Naive B cell (primary cell): ENCODE measurements around the gene TCP10L. TPM values are rescaled to one million over a fixed set of nuclear protein-coding genes. Genes with fewer than 3 reads are reported as not detected.

ENCODE experiments used
- ATAC-seq, 2 donors: fragments of 150-1000 bp; cut with Tn5 transposase; 2 replicates each; pipeline ENCODE4 v1.10.0; 2021; ENCODE audit warnings: low read depth in 2 of 2, mild to moderate bottlenecking in 2 of 2, moderate library complexity in 2 of 2
- DNase-seq: peaks from one replicate; pipeline ENCODE4 v3.0.0; 2022
- H3K27ac Mint-ChIP-seq, 6 donors: one replicate each; pipeline ENCODE4 v1.8.0; 2020 to 2022; ENCODE audit warnings: mild to moderate bottlenecking in 6 of 6, mixed read lengths in 6 of 6, moderate library complexity in 5 of 6, inconsistent platforms in 2 of 6
- H3K27me3 Mint-ChIP-seq, 3 donors: one replicate each; pipeline ENCODE4 v1.8.0; 2021 to 2022; ENCODE audit warnings: mixed read lengths in 3 of 3, mild to moderate bottlenecking in 1 of 3
- H3K36me3 Mint-ChIP-seq, 2 donors: one replicate each; pipeline ENCODE4 v1.8.0; 2020 to 2022; ENCODE audit warnings: mixed read lengths in 2 of 2, inconsistent platforms in 1 of 2, mild to moderate bottlenecking in 1 of 2
- H3K4me1 Mint-ChIP-seq, 3 donors: one replicate each; pipeline ENCODE4 v1.8.0; 2020 to 2022; ENCODE audit warnings: mixed read lengths in 3 of 3, inconsistent platforms in 1 of 3, mild to moderate bottlenecking in 1 of 3, moderate library complexity in 1 of 3
- H3K4me3 Mint-ChIP-seq, 8 donors: one replicate each; pipeline ENCODE4 v1.8.0; 2020 to 2022; ENCODE audit warnings: mild to moderate bottlenecking in 8 of 8, mixed read lengths in 8 of 8, moderate library complexity in 8 of 8, inconsistent platforms in 2 of 8
- H3K9me3 Mint-ChIP-seq, 7 donors: one replicate each; pipeline ENCODE4 v1.8.0; 2020 to 2022; ENCODE audit warnings: mixed read lengths in 7 of 7, mild to moderate bottlenecking in 5 of 7, inconsistent platforms in 2 of 7, moderate library complexity in 1 of 7
- polyA plus RNA-seq, 6 donors: library from polyadenylated mRNA; unstranded; fragments of 300-500 nt; fragmentation: Illumina TruSeq; gene quantifications; one replicate each; pipeline ENCODE4 v1.2.3, GENCODE V29; 2021; ENCODE audit warnings: low read depth in 6 of 6

TCP10L gene
- polyA plus RNA-seq, 6 donors from 2014 or later: 0.28 to 1.00 (median 0.54) TPM; not detected in 1

DNA sequence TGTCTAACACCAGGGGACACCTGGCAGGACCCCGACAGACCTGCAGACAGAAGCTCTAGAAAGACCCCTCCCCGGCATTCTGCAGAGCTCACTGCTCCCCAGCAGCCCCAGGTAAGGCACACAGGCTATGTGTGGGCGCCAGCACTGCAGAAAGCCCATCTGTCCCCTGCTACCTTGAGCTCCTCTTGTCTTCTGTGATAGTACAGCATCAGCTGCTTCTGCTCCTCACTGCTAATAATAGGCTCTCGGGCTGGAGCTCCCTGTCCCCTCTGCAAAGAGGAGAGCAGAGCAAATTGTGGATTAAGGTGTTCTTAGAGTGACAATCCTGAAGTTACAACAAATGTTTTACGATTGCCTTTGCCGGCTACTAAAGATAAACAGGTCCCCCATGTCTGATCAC is 16.8 kb upstream of the TCP10L start:
- no peak overlapping the region for H3K4me3 Mint-ChIP-seq
- H3K27ac Mint-ChIP-seq: no peak overlapping the region
- H3K36me3 Mint-ChIP-seq: peaks cover 45 to 51% of the 10 kb centered on the region in 2 donors
- H3K9me3 Mint-ChIP-seq: no peaks in the 10 kb centered on the region
- DNase-seq (no peak), ATAC-seq (no peak)
- H3K4me1 Mint-ChIP-seq: peaks cover 0 to 13% (median 4%) of the 10 kb centered on the region in 3 donors
- H3K27me3 Mint-ChIP-seq: no peaks in the 10 kb centered on the region

DNA sequence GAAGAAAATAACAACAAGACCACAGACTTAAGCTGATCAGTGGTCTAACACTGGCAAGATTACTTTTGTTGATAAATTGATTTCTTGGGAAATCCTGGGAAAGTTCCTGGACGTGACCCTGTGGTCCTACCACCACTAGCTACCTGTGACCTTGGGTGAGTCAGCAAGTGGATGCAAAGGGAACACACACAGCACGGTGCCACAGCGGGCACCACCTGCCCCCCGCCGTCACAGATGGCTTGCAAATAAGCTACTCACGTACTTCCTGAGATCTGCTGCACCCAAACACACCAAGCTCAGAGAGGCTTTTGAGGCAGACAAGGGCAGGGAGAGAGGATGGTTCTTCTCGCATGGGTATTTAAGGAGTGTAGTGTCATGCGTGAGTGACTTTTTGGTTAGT is 14.2 kb upstream of the TCP10L start:
- Mint-ChIP-seq H3K4me3 (no peak overlapping the region), H3K9me3 (no peaks in the 10 kb centered on the region), H3K4me1 (peaks cover 0 to 17% (median 4%) of the 10 kb centered on the region in 3 donors), H3K36me3 (peaks cover 28 to 37% of the 10 kb centered on the region in 2 donors), H3K27ac (peak overlapping the region in 1 of 6 donors; percentile 60), H3K27me3 (no peaks in the 10 kb centered on the region)
- DNase-seq (no peak), ATAC-seq (peak in 1 of 2 donors; percentile 48)

DNA sequence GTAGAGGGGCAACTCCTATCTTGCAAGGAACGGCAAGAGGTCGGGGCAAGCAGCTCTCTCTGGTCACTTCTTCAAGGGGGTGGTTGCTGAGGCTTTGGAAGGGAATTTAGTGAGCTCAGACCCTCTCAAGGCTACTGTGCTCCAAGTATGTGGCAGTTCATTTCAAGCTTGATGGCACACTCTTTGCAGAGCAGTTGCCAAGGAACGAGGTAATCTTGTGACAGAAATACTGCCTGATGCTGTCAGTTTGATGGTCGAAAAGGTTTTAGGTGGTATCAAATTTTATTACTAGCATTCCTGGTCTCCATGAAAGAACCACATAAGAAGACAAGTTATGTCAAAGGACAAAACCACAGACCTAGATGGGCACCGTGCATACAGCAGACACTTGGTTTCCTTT is 13.8 kb upstream of the TCP10L start:
- Mint-ChIP-seq H3K27ac (peak overlapping the region in 1 of 6 donors; percentile 20), H3K4me1 (peaks cover 0 to 17% (median 0%) of the 10 kb centered on the region in 3 donors), H3K4me3 (no peak overlapping the region), H3K27me3 (no peaks in the 10 kb centered on the region), H3K9me3 (no peaks in the 10 kb centered on the region), H3K36me3 (peaks cover 23 to 37% of the 10 kb centered on the region in 2 donors)
- ATAC-seq (no peak), DNase-seq (no peak)

DNA sequence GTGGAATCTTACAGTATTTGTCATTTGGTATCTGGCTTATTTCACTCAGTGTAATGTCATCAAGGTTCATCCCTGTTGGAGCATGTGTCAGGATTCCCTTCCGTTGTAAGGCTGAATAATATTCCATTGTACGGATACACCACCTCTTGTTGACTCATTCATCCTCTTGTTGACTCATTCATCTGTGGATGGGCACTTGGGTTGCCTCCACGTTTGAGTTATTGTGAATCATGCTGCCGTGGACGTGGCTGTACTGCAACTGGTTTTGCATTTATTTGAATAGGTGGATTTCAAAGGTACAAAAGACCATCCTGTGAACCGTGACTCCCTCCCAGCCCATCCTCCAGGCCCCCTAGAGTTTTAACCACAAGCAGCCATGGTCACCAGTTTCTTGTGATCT is 11.9 kb upstream of the TCP10L start:
- DNase-seq: no peak
- no peak for ATAC-seq
- Mint-ChIP-seq H3K4me1 (peaks cover 0 to 12% (median 0%) of the 10 kb centered on the region in 3 donors), H3K36me3 (peaks cover 4 to 22% of the 10 kb centered on the region in 2 donors), H3K27ac (peak overlapping the region in 1 of 6 donors; percentile 22), H3K9me3 (no peaks in the 10 kb centered on the region), H3K27me3 (no peaks in the 10 kb centered on the region), H3K4me3 (no peak overlapping the region)

DNA sequence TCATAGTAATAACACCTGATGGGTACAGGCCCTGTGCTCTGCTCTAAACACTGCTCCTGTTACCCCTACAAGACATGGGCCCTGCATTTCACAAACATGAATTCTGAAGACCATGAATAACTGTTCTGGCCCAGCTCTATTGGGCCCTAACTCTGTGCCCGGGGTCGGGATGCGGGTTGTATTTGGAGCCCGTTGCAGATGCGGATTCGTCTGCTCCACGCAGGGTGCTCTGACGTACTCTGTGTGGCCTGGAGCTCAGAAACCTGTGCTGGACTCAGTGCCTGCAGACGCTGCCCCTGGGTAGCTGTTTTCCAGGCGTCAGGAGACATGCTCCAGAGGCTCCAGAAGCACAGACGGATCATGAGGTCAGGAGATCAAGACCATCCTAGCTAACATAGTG is 10.1 kb upstream of the TCP10L start:
- Mint-ChIP-seq H3K36me3 (peaks cover 0 to 20% of the 10 kb centered on the region in 2 donors), H3K27me3 (no peaks in the 10 kb centered on the region), H3K27ac (peak overlapping the region in 1 of 6 donors; percentile 58), H3K4me1 (peaks cover 0 to 8% (median 0%) of the 10 kb centered on the region in 3 donors), H3K4me3 (no peak overlapping the region), H3K9me3 (no peaks in the 10 kb centered on the region)
- DNase-seq (no peak), ATAC-seq (no peak)

DNA sequence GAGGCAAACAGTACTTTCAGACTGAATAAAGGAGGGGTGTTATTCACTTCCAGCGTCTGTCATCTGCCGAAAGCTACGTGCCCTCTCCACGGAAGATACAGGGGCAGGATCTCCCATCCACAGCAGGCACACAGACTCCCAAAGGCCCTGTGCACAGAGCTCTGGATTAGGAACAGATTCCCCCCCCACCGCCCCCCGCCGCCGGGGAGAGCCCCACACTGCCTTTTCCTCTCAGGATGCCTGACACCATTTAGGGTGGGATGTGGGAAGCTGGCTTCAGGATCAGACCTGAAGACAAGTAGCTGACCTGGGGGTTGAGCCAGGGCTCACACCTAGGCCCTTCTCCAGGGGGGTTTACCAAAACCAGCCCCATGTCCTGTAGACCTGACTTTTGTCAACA is 8.4 kb upstream of the TCP10L start:
- DNase-seq: no peak
- Mint-ChIP-seq H3K4me1 (peaks cover 0 to 3% (median 0%) of the 10 kb centered on the region in 3 donors), H3K4me3 (no peak overlapping the region), H3K9me3 (no peaks in the 10 kb centered on the region), H3K27ac (no peak overlapping the region), H3K27me3 (no peaks in the 10 kb centered on the region), H3K36me3 (peaks cover 0 to 5% of the 10 kb centered on the region in 2 donors)
- ATAC-seq: no peak

DNA sequence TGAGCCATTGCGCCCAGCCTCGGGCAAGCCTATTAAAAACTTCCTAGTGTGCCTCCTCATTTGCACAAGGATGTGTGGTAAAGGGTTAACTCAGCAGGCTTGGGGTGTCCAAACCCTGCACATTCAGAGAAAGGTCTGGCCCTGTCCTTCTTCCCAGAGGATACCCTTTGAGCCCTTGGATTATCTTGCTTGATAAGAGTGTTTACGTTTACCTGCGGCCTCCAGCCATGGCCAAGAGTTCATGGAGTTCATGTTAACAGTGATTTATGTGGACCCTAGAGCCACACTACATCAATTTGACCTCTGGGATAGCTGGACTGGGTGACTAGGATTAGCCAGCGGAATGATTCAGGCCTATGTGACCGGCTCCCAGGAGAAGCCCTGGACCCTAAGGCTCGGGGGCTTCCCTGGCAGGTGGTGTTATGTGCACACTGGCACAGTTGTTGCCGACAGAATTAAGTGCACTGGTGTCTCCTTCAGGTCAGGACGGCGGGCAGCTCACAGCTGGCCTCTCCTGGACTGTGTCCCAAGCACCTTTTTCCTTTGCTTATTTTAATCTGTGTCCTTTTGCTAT is 7.7 kb upstream of the TCP10L start:
- ATAC-seq: no peak
- Mint-ChIP-seq H3K4me1 (peaks cover 0 to 3% (median 0%) of the 10 kb centered on the region in 3 donors), H3K27ac (no peak overlapping the region), H3K27me3 (no peaks in the 10 kb centered on the region), H3K9me3 (no peaks in the 10 kb centered on the region), H3K36me3 (peaks cover 0 to 5% of the 10 kb centered on the region in 2 donors), H3K4me3 (no peak overlapping the region)
- DNase-seq: no peak

DNA sequence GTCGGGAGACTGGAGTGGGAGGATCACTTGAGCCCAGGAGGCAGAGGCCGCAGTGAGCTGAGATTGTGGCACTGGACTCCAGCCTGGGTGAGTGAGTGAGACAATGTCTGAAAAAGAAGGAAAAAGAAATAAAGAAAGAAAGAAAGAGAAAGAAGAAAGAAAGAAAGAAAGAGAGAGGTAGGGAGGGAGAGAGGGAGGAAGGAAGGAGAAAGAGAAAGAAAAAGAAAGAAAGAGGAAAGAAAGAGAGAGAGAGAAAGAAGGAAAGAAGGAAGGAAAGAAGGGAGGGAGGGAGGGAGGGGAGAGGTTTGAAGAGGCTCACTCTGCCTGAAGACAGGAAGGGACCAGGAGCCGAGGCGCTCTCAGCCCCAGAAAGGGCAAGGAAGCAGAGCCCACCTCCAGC is 4.8 kb upstream of the TCP10L start:
- H3K36me3 Mint-ChIP-seq: no peaks in the 10 kb centered on the region
- H3K27me3 Mint-ChIP-seq: no peaks in the 10 kb centered on the region
- H3K4me1 Mint-ChIP-seq: no peaks in the 10 kb centered on the region
- DNase-seq (no peak), ATAC-seq (no peak)
- H3K27ac Mint-ChIP-seq: no peak overlapping the region
- H3K9me3 Mint-ChIP-seq: no peaks in the 10 kb centered on the region
- no peak overlapping the region for H3K4me3 Mint-ChIP-seq

DNA sequence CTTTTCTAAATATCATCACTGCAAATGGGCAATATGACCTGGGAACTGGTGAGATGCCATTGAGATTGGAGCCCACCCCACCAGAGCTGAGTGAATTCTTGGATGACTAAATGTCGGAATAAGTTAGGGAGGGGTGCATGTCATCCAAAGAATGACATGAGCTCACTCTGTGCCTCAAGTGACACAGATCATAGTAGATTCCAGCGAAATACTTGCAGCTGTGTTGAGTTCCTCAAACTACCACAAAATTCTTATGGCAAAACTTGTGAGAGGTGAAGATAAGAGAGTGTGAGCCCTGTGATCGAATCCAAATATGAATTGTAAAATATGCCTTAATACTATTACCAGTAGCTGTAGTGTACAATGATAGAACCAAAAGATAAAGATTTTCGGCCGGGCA is 2.3 kb upstream of the TCP10L start:
- no peak overlapping the region for H3K4me3 Mint-ChIP-seq
- H3K27me3 Mint-ChIP-seq: peaks cover 0 to 5% (median 0%) of the 10 kb centered on the region in 3 donors
- no peaks in the 10 kb centered on the region for H3K4me1 Mint-ChIP-seq
- H3K9me3 Mint-ChIP-seq: no peaks in the 10 kb centered on the region
- ATAC-seq (no peak), DNase-seq (no peak)
- H3K27ac Mint-ChIP-seq: peak overlapping the region in 1 of 6 donors; percentile 49
- no peaks in the 10 kb centered on the region for H3K36me3 Mint-ChIP-seq

DNA sequence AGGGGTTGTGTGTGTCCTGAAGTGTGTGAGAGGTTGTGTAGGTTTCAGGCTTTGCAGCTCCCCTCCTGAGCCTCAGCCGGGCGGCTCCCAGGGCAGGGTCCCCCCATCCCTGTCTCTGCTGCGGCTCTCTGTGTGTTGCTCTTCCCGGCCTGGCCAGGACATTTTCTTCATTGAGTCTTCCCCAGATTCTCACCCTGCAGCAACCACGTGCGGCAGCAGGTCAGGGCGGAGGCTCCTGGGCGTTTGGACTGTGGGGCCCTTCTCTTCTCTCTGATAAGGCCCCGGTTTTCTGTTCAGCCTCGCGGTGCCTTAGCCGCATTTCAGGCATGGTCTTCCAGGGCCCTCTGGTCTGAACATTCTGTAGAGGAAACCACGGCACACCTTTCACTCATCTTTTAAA is 1.8 kb upstream of the TCP10L start:
- H3K27me3 Mint-ChIP-seq: peaks cover 0 to 5% (median 0%) of the 10 kb centered on the region in 3 donors
- ATAC-seq (no peak), DNase-seq (no peak)
- H3K27ac Mint-ChIP-seq: no peak overlapping the region
- no peaks in the 10 kb centered on the region for H3K4me1 Mint-ChIP-seq
- H3K9me3 Mint-ChIP-seq: no peaks in the 10 kb centered on the region
- H3K4me3 Mint-ChIP-seq: no peak overlapping the region
- H3K36me3 Mint-ChIP-seq: no peaks in the 10 kb centered on the region

DNA sequence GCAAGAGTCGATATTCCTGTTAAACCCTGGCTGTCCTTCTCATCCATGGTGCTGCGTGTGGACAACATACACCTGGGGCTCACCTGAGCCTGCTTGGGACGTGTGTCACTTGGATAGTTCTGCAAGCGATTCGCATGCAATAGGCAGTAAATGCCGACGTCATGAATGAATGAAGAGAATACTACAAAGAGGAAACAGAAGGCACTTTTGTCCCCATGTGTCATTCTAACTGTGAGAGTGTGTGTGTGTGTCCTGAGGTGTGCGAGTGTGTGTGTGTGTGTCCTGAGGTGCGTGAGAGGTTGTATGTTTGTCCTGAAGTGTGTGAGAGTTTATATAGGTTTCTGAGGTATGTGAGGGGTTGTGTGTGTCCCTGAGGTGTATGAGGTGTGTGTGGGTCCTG is 647 bp upstream of the TCP10L start:
- Mint-ChIP-seq H3K27ac (no peak overlapping the region), H3K36me3 (no peaks in the 10 kb centered on the region), H3K9me3 (no peaks in the 10 kb centered on the region), H3K4me1 (no peaks in the 10 kb centered on the region), H3K4me3 (no peak overlapping the region), H3K27me3 (peaks cover 0 to 5% (median 0%) of the 10 kb centered on the region in 3 donors)
- DNase-seq (no peak), ATAC-seq (no peak)

DNA sequence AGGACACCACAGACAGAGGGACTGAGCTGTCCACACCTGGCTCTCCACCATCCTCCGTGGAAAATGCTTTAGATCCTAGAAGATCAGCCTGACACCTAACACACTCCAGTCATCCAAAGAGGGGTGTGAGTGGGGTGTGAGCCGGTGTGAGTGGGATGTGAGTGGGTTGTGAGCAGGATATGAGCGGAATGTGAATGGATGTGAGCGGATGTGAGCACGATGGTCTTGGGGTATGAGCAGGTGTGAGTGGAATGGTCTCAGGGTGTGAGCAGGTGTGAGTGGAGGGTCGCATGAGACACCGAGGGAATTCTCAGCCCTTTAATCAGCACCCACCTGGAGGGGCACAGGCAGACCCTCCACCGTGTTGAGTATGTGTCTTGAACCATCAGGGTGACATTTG is 851 bp downstream of the TCP10L start:
- Mint-ChIP-seq H3K4me3 (no peak overlapping the region), H3K27ac (no peak overlapping the region)

DNA sequence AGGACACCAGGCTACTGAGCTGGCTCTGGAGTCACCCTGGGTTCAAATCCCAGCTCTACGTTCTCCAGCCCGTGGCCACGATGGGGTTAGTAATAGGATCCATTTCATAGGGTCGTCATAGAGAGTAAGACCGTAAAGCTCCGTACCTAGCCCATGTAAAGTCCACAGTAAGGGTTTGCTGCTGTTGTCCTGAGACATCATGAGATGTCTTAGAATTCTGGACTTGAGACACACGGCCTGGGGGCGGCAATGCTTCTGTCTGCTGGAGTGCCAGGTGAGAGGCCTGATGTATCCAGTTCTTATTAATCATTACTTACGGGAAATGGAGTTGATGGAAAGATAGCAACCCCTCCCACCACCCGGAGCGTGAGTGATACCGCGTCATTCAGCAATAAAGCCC is 3.6 kb downstream of the TCP10L start:
- H3K4me3 Mint-ChIP-seq: no peak overlapping the region

More for the DNA sequence above, 851 bp downstream of the TCP10L start:
- Mint-ChIP-seq H3K4me1 (no peaks in the 10 kb centered on the region), H3K27me3 (peaks cover 0 to 5% (median 0%) of the 10 kb centered on the region in 3 donors), H3K9me3 (no peaks in the 10 kb centered on the region), H3K36me3 (no peaks in the 10 kb centered on the region)
- no peak for ATAC-seq
- no peak for DNase-seq

DNA sequence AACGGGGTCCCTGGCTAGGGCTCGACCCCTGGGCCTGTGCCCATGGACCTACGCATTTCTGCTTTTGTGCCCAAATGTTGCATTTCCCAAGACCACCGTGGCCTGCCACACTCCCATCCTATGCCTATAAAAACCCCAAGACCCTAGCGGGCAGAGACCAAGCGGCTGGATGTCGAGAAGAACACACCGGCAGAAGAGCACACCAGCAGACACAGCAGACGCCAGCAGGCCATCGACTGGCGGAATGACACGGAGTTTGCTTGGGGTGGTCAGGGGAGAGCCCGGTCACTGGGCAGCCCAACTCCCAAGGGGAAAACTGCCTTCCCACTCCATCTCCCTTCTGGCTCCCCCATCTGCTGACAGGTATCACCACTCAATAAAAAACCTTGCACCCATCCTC is 4.4 kb downstream of the TCP10L start:
- Mint-ChIP-seq H3K27ac (no peak overlapping the region), H3K4me1 (no peaks in the 10 kb centered on the region), H3K27me3 (peaks cover 0 to 5% (median 0%) of the 10 kb centered on the region in 3 donors), H3K4me3 (no peak overlapping the region), H3K9me3 (no peaks in the 10 kb centered on the region), H3K36me3 (peaks cover 6 to 7% of the 10 kb centered on the region in 2 donors)
- no peak for ATAC-seq
- no peak for DNase-seq

More for the DNA sequence above, 3.6 kb downstream of the TCP10L start:
- H3K9me3 Mint-ChIP-seq: no peaks in the 10 kb centered on the region
- ATAC-seq: no peak
- DNase-seq: no peak
- H3K4me1 Mint-ChIP-seq: no peaks in the 10 kb centered on the region
- peaks cover 6 to 7% of the 10 kb centered on the region in 2 donors for H3K36me3 Mint-ChIP-seq
- no peak overlapping the region for H3K27ac Mint-ChIP-seq
- H3K27me3 Mint-ChIP-seq: peaks cover 0 to 5% (median 0%) of the 10 kb centered on the region in 3 donors
